Activated CD8-positive, alpha-beta memory T cell treated with anti-CD3 and anti-CD28 coated beads, Interleukin-2, amount 10 ng/mL, durations not matched to agents 7 days and 5 days (primary cell): Measurements from ENCODE around the gene MPV17L2. TPM values are rescaled to one million over a fixed set of nuclear protein-coding genes. Genes with fewer than 3 reads are reported as not detected.

Experiments
- total RNA-seq, 2 experiments: library from RNA; stranded (reverse); gene quantifications; one replicate each; pipeline ENCODE4 v1.2.3, GENCODE V29; 2021

MPV17L2 gene
- total RNA-seq, 2 experiments from 2014 or later, result 8.2 to 12.9 TPM

Other genes starting within 250 kb of the MPV17L2 start
- gene KCNN1, start 226.1 kb upstream of the MPV17L2 start, total RNA-seq, result under 1 TPM in 1 of 2 experiments, not detected in 1; 0.21 TPM
- 10 to 100 TPM; 35.3 to 45.2 TPM for gene ARRDC2, start 185.0 kb upstream of the MPV17L2 start, total RNA-seq
- gene IL12RB1, start 106.3 kb upstream of the MPV17L2 start, total RNA-seq, result 10 to 100 TPM; 69.9 to 76.2 TPM
- 10 to 100 TPM; 25.7 to 34.1 TPM for gene MAST3, start 95.4 kb upstream of the MPV17L2 start, total RNA-seq
- 10 to 100 TPM in 1 of 2 experiments, 1 to 10 TPM in 1; 8.0 to 11.2 TPM for gene PIK3R2, start 40.1 kb upstream of the MPV17L2 start, total RNA-seq
- gene IFI30, start 19.4 kb upstream of the MPV17L2 start, total RNA-seq, result 10 to 100 TPM; 57.1 to 66.2 TPM
- gene RAB3A, start 10.8 kb downstream of the MPV17L2 start, total RNA-seq, result 1 to 10 TPM; 3.5 to 3.7 TPM
- under 1 TPM; 0.14 to 0.23 TPM for gene PDE4C, start 33.2 kb downstream of the MPV17L2 start, total RNA-seq
- 1 to 10 TPM; 2.2 to 3.1 TPM for gene IQCN, start 81.2 kb downstream of the MPV17L2 start, total RNA-seq
- gene JUND, start 88.4 kb downstream of the MPV17L2 start, total RNA-seq, result 100 to 1,000 TPM; 498 to 501 TPM
- gene LSM4, start 129.9 kb downstream of the MPV17L2 start, total RNA-seq, result 100 to 1,000 TPM; 209 to 236 TPM
- 10 to 100 TPM; 35.5 to 44.7 TPM for gene PGPEP1, start 147.4 kb downstream of the MPV17L2 start, total RNA-seq
- gene GDF15, start 192.9 kb downstream of the MPV17L2 start, total RNA-seq, result not detected
- under 1 TPM in 1 of 2 experiments, not detected in 1; 0.12 TPM for gene LRRC25, start 204.4 kb downstream of the MPV17L2 start, total RNA-seq
- gene SSBP4, start 226.2 kb downstream of the MPV17L2 start, total RNA-seq, result 100 to 1,000 TPM; 197 to 247 TPM
- gene ISYNA1, start 244.9 kb downstream of the MPV17L2 start, total RNA-seq, result 10 to 100 TPM; 29.6 to 30.0 TPM